Measurements from ENCODE around the gene ABTB2.

The ABTB2 gene

GRCh38 chr11:34340653-34341052 lies 17.2 kb downstream of the ABTB2 start:
- DNase-seq, result no peak

GRCh38 chr11:34339149-34340064 lies 18.4 kb downstream of the ABTB2 start:
- peak; percentile 8 to 19 for DNase-seq

DNA sequence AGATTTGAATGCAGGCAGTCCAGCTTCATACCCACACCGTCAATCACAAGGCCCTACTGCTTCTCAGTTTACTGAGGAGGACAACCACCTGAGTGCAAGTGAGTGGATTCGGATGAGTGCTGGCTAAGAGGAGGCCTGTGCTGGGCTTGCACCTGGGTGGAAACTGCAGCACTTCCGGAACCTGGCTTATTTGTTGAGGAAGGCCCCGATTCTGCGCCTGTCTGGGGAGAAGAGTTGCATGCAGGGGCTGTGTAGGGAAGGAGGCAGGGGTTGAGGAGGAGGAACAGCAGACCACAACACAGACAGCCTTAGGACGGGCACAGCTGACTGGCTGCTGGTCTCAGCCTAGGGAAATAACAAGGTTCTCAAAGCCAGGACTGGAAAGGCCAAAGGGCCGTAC lies 20.8 kb downstream of the ABTB2 start:
- no peak for DNase-seq

DNA sequence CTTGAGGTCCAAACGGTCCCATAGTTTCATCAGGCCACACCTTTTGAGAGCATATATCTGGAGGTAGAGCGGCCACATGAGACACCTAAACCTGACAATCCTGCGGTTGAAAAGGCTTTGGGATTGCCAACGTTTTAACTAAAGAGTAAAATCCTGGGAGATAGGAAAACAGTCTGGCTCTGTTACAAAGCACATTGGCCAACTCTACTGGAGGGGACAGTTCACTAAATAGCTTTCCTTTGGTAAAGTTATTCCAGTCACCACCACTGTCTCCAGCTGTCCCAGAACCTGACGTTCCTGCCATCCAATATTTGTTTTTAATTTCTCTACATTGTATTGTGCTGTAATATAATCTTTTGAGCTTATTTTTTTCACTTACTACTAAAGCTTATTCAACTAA lies 22.0 kb downstream of the ABTB2 start:
- no peak for DNase-seq

DNA sequence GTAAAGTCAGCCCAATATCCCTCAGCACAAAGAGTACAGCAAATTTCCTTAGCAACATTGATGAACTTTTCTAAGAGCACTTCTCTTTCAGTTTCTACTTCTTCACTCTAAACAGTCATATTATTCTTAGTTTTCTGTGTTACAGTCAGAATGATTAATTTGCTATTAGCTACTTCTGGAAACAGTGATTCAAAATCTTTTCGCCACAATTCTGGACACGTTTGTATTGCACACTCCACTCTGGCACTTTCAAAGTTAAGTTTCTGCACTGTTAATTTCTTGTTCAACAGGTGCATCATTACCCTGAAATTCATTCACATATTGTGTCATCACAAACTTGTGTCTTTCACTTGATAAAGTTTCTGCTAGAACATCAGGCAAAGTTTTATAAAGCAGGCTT lies 22.5 kb downstream of the ABTB2 start:
- DNase-seq, result no peak

- no peak for DNase-seq
Observed at GRCh38 chr11:34333787-34334186, 24.0 kb downstream of the ABTB2 start.

GRCh38 chr11:34332524-34332923 lies 25.3 kb downstream of the ABTB2 start:
- DNase-seq, result no peak

DNA sequence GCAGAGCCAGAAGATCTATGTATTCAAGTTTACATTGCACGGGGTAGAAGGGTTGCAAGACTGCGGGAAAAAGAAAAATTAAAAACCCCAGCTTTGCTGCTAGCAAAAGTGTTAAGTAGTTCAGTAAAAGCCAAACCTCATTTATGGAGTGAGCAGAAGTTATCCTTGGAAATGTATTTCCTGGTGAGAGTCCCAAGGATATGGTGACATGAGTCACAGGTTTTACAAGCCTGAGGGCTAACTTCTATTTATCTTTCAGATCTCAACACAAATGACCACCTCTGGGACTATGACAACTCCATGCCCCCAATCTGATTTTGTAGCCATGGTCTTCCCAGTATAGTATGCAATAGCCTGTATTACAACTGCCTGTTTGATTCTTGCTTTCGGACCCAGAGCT lies 26.1 kb downstream of the ABTB2 start:
- DNase-seq, result no peak

- DNase-seq, result no peak
Observed at GRCh38 chr11:34331329-34331728, 26.5 kb downstream of the ABTB2 start.

- no peak for DNase-seq
Observed at GRCh38 chr11:34330653-34331052, 27.2 kb downstream of the ABTB2 start.

GRCh38 chr11:34329876-34330275 lies 27.9 kb downstream of the ABTB2 start:
- no peak for DNase-seq

GRCh38 chr11:34328632-34328910 lies 29.2 kb downstream of the ABTB2 start:
- no peak for DNase-seq

GRCh38 chr11:34327804-34328631 lies 29.8 kb downstream of the ABTB2 start:
- DNase-seq, result no peak

GRCh38 chr11:34324466-34324865 lies 33.3 kb downstream of the ABTB2 start:
- no peak for DNase-seq

- no peak for DNase-seq
Observed at GRCh38 chr11:34323601-34324000, 34.2 kb downstream of the ABTB2 start.

GRCh38 chr11:34318111-34319037 lies 39.4 kb downstream of the ABTB2 start:
- no peak for DNase-seq

DNA sequence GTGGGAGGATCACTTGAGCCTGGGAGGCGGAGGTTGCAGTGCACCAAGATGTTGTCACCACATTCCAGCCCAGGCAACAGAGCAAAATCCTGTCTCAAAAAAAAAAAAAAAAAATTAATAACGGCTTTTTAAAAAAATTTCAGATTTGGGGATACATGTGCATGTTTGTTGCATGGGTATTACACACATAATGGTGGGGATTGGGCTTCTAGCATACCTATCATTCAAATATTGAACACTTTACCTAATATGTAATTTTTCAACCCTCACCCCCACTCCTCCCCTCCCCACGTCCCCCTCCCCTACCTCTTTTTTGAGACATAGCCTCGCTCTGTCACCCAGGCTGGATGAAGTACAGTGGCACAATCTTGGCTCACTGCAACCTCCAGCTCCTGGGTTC lies 40.1 kb downstream of the ABTB2 start:
- DNase-seq, result no peak

GRCh38 chr11:34317036-34317360 lies 40.8 kb downstream of the ABTB2 start:
- DNase-seq, result no peak

- no peak for DNase-seq
Observed at GRCh38 chr11:34316347-34317035, 41.3 kb downstream of the ABTB2 start.

DNA sequence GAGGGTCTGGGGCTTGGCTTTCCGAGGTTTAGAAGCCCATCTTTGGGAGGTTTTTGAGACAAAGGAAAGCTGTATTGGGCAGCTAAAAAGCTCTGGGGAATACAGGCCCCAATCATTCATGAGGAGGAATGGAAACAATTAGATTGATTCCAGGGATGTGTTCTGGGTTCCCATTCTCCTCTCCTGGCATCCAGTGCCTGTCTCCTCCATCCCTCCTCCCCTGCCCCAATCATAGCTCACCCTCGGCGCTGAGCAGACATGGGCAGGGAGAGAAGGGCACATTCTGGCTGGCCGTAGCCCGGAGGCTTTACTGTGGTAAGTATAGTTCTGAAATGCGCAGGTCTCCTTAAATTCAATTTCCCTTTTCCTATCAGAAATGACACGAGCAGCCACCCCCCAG lies 42.4 kb downstream of the ABTB2 start:
- no peak for DNase-seq

DNA sequence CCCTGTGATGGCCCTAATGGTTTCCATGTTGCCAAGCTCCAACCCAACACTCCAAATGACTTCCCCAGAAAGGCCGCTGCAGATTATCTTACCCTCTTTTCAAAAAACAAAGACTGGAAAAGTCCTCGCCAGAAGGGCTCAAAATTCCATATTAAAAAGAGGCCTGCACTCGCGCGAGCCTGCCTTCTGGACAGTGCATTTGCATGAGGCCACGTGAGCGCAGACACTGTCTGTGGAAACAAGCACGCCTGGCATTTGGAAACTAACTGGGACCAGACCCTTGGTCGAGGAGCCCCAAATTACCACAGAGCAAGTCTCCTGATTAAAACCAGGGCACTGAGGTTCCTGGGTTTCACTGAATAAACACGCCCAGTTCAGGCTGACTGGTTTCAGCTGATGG lies 42.9 kb downstream of the ABTB2 start:
- DNase-seq, result no peak

DNA sequence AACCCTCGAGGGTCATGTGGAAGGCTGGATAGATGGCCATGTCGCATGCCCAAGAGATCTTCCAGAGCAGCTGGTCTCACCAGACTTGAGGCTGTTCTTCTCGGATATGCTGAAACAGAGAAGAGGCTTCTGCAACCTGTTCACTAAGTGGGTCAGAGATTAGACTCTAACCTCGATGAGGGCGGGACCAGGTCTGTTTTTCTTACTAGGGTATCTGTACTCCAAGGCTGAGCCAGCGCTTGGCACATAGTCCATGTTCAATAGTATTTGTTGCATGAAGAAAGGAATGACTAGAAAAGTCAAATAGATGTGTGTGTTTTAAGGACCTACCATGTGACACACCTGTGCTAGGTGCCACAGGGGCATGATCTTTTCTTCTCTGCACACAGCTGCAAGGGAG lies 43.6 kb downstream of the ABTB2 start:
- DNase-seq, result no peak

- peak in 1 of 2 donors; percentile 11 for DNase-seq
Observed at GRCh38 chr11:34313099-34313517, 44.7 kb downstream of the ABTB2 start.
